ENCODE data around the gene RPP25L.

DNA sequence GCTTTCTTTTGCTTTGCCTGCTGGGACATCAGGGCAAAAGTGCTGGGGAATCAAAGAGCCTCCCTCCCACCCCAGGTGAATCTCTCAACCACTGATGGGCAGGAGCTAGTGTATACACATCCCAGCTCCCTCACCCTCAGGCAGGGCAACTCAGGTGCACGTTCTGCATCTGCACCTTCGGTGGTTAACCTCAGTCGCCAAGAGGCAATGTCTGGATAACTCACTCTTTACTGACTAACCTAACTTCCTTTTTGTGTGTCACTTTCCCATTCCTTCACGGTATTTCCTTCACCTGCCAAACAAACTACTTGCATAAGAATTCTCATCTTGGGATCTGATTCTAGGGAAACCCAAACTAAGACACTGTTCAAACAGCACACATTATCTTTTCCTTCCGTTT, 48.6 kb downstream of the RPP25L start:
- TF ChIP-seq, protein P1, sequence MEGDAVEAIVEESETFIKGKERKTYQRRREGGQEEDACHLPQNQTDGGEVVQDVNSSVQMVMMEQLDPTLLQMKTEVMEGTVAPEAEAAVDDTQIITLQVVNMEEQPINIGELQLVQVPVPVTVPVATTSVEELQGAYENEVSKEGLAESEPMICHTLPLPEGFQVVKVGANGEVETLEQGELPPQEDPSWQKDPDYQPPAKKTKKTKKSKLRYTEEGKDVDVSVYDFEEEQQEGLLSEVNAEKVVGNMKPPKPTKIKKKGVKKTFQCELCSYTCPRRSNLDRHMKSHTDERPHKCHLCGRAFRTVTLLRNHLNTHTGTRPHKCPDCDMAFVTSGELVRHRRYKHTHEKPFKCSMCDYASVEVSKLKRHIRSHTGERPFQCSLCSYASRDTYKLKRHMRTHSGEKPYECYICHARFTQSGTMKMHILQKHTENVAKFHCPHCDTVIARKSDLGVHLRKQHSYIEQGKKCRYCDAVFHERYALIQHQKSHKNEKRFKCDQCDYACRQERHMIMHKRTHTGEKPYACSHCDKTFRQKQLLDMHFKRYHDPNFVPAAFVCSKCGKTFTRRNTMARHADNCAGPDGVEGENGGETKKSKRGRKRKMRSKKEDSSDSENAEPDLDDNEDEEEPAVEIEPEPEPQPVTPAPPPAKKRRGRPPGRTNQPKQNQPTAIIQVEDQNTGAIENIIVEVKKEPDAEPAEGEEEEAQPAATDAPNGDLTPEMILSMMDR (IDR thresholded peaks at IDR 0.05), result no peak
- TF ChIP-seq POLR2A (IDR thresholded peaks at IDR 0.05), result no peak
